ENCODE measurements around the gene EIF5B. TPM values are rescaled to one million over a fixed set of nuclear protein-coding genes. Genes with fewer than 3 reads are reported as not detected.

Gene EIF5B
- total RNA-seq, 3 donors from 2014 or later = 102 to 111 (median 102) TPM

DNA sequence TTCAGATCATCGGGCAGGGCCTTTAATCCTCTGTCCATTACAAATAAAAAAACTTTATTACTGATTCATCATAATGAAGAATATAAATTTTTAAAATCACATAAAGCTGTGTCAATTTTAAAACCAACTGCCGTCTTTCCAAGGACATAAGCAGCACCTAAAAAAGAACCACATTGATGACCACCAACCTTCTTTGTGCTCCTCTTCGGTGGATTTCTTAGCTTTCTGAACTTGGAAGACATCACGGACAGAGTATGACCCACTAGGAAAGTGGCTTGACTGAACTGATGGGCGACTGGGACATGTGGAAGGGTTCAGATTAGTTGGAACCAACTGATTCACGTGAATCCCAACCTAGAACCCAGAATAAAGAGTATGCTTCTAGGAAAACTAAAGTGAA is 68.9 kb downstream of the EIF5B start:
- no peak overlapping the region for H3K4me3 Mint-ChIP-seq
- no peaks in the 10 kb centered on the region for H3K9me3 Mint-ChIP-seq
- DNase-seq = no peak
- H3K27me3 Mint-ChIP-seq (ENCODE audit: low read depth) = no peaks in the 10 kb centered on the region
- H3K4me1 Mint-ChIP-seq (ENCODE audit: low read depth) = peaks cover 6% of the 10 kb centered on the region
- no peak for ATAC-seq
- peaks cover 30% of the 10 kb centered on the region for H3K36me3 Mint-ChIP-seq (ENCODE audit: insufficient read depth)

GRCh38 chr2:99410276-99410675 is 73.1 kb downstream of the EIF5B start:
- H3K27me3 Mint-ChIP-seq (ENCODE audit: low read depth) = no peaks in the 10 kb centered on the region
- DNase-seq = no peak
- peaks cover 20% of the 10 kb centered on the region for H3K36me3 Mint-ChIP-seq (ENCODE audit: insufficient read depth)
- H3K9me3 Mint-ChIP-seq = no peaks in the 10 kb centered on the region
- H3K4me3 Mint-ChIP-seq = no peak overlapping the region
- no peaks in the 10 kb centered on the region for H3K4me1 Mint-ChIP-seq (ENCODE audit: low read depth)
- ATAC-seq = no peak

DNA sequence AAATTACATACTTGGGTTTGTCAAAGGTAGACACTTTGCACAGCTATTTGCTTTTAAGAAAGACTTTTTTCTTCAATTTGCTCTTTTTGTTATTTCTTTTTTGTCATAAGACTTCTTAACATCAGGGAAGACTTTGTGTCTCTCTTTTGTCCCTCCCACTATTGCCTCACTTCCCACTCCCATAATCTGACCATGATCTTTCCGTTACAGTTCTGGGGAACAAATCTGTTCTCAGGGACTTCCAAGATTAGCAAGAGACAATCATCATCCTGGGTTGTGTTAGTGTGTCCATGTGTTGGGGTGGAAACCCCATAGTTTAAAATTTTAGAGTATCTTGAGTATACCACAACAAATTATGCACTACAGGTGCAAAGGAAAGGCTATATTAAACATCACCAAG is 77.4 kb downstream of the EIF5B start:
- Mint-ChIP-seq H3K36me3 (ENCODE audit: insufficient read depth) (peaks cover 36% of the 10 kb centered on the region), H3K4me1 (ENCODE audit: low read depth) (no peaks in the 10 kb centered on the region), H3K4me3 (no peak overlapping the region), H3K9me3 (no peaks in the 10 kb centered on the region), H3K27me3 (ENCODE audit: low read depth) (no peaks in the 10 kb centered on the region)
- DNase-seq (no peak), ATAC-seq (no peak)

DNA sequence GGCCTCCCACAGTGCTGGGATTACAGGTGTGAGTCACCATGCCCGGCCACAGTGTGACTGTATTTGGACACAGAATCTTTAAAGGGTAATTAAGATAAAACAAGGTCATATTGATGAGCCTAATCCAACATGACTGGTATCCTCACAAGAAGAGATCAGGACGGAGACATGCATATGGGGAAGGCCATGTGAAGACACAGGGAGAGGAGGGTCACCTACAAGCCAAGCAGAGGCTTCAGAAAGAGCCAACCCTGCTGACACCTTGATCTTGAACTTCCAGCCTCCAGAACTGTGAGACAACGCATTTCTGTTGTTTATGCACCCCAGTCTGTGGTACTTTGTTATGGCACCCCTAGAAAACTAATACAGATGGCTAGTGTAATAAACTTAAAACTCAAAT is 80.2 kb downstream of the EIF5B start:
- H3K4me3 Mint-ChIP-seq = no peak overlapping the region
- H3K36me3 Mint-ChIP-seq (ENCODE audit: insufficient read depth) = peaks cover 50% of the 10 kb centered on the region
- ATAC-seq = no peak
- no peaks in the 10 kb centered on the region for H3K4me1 Mint-ChIP-seq (ENCODE audit: low read depth)
- no peaks in the 10 kb centered on the region for H3K9me3 Mint-ChIP-seq
- no peaks in the 10 kb centered on the region for H3K27me3 Mint-ChIP-seq (ENCODE audit: low read depth)
- no peak for DNase-seq

DNA sequence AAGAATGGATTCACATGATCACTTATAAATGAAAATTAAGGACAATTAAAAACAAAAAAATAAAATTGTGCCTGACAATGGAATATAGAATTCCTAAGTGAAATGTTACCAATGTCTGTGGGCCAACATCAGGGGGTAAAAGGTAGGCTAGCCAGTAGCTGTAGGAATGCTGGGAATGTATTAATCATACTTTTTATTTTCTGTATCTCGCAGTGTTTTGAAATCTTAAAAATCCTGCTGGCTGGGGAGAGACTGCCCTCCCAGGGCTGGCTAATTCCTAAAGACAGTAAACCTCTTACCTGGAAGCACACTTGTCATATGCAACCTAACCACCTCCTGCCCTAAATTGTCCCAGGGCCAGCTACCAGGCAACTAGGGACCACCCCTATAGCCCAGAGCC is 82.8 kb downstream of the EIF5B start:
- no peaks in the 10 kb centered on the region for H3K4me1 Mint-ChIP-seq (ENCODE audit: low read depth)
- ATAC-seq (no peak), DNase-seq (no peak)
- no peaks in the 10 kb centered on the region for H3K9me3 Mint-ChIP-seq
- no peak overlapping the region for H3K4me3 Mint-ChIP-seq
- no peaks in the 10 kb centered on the region for H3K27me3 Mint-ChIP-seq (ENCODE audit: low read depth)
- H3K36me3 Mint-ChIP-seq (ENCODE audit: insufficient read depth) = peaks cover 47% of the 10 kb centered on the region

DNA sequence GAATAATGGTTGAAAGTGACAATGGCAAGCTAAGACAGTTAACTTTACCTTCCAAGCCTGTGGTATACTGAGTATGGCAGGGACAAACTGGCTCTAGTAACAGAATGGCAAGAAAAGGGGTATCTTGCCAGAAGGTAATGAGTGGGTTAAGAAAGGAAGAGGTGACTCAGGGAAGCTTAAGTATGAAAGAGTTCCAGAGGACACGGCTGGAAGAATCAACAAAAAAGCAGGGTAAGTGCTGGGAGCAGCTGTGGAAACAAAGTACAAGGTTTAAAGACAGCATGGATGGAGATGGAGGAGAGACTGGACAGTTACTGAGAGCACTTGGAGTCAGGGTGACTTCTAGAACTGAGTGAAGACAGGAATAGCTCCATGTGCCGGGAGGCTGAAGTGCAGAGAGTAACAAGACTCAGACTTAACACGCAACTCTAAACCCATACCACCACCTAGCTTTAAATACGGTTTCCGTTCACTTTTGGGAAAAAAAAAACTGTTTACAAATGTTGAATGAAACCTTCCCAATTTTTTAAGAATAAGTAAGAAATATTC is 83.6 kb downstream of the EIF5B start:
- DNase-seq (no peak), ATAC-seq (no peak)
- Mint-ChIP-seq H3K36me3 (ENCODE audit: insufficient read depth) (peaks cover 42% of the 10 kb centered on the region), H3K27me3 (ENCODE audit: low read depth) (no peaks in the 10 kb centered on the region), H3K4me1 (ENCODE audit: low read depth) (no peaks in the 10 kb centered on the region), H3K4me3 (no peak overlapping the region), H3K9me3 (no peaks in the 10 kb centered on the region)

DNA sequence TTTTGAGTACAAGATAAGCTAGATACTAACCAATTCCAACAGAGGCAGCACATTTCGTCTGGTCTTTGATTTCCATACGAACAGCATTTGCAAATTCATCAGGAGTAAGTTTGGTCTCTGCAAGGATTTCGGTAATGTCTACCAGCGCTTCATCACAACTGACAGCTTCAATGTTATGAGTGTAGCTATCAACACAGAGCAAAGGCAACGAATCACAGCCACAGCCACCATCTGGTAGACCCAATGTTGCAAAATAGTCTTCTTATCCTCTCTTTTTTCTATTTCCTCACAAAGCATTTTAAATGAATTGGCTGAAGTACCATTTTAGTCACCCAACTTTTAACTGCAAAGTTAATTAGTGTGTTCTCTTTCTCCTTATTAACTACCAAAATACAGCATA is 84.3 kb downstream of the EIF5B start:
- H3K4me1 Mint-ChIP-seq (ENCODE audit: low read depth) = no peaks in the 10 kb centered on the region
- ATAC-seq (no peak), DNase-seq (no peak)
- no peaks in the 10 kb centered on the region for H3K9me3 Mint-ChIP-seq
- peaks cover 42% of the 10 kb centered on the region for H3K36me3 Mint-ChIP-seq (ENCODE audit: insufficient read depth)
- H3K4me3 Mint-ChIP-seq = no peak overlapping the region
- no peaks in the 10 kb centered on the region for H3K27me3 Mint-ChIP-seq (ENCODE audit: low read depth)

- no peak for ATAC-seq
- no peak overlapping the region for H3K4me3 Mint-ChIP-seq
- DNase-seq = no peak
- no peaks in the 10 kb centered on the region for H3K9me3 Mint-ChIP-seq
- no peaks in the 10 kb centered on the region for H3K27me3 Mint-ChIP-seq (ENCODE audit: low read depth)
- H3K4me1 Mint-ChIP-seq (ENCODE audit: low read depth) = no peaks in the 10 kb centered on the region
- H3K36me3 Mint-ChIP-seq (ENCODE audit: insufficient read depth) = peaks cover 41% of the 10 kb centered on the region
These were observed 85.4 kb downstream of the EIF5B start for GRCh38 chr2:99422599-99422998.

GRCh38 chr2:99424371-99424770 is 87.2 kb downstream of the EIF5B start:
- no peaks in the 10 kb centered on the region for H3K9me3 Mint-ChIP-seq
- DNase-seq = no peak
- H3K4me1 Mint-ChIP-seq (ENCODE audit: low read depth) = no peaks in the 10 kb centered on the region
- H3K27me3 Mint-ChIP-seq (ENCODE audit: low read depth) = no peaks in the 10 kb centered on the region
- H3K36me3 Mint-ChIP-seq (ENCODE audit: insufficient read depth) = peaks cover 34% of the 10 kb centered on the region
- no peak for ATAC-seq
- no peak overlapping the region for H3K4me3 Mint-ChIP-seq

DNA sequence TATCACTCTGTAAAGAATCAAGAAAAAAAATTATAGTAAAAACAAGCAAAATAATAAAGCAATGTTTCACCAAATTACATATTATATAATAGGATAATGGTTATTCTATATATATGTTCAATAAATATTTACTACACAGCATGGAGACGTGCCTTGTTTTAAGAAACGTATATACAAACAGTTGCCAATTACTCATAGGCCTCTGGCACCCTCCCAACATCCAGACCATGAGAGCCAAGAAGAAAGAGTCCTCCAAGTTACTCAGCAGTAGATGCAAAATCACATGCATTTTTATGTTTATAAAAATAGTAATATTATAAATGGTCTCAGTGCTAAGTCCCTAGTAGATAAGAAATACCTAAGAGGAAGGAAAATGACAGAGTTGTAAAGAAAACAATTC is 87.8 kb downstream of the EIF5B start:
- H3K9me3 Mint-ChIP-seq = no peaks in the 10 kb centered on the region
- peaks cover 30% of the 10 kb centered on the region for H3K36me3 Mint-ChIP-seq (ENCODE audit: insufficient read depth)
- H3K4me1 Mint-ChIP-seq (ENCODE audit: low read depth) = no peaks in the 10 kb centered on the region
- DNase-seq = no peak
- H3K27me3 Mint-ChIP-seq (ENCODE audit: low read depth) = no peaks in the 10 kb centered on the region
- H3K4me3 Mint-ChIP-seq = no peak overlapping the region
- no peak for ATAC-seq

DNA sequence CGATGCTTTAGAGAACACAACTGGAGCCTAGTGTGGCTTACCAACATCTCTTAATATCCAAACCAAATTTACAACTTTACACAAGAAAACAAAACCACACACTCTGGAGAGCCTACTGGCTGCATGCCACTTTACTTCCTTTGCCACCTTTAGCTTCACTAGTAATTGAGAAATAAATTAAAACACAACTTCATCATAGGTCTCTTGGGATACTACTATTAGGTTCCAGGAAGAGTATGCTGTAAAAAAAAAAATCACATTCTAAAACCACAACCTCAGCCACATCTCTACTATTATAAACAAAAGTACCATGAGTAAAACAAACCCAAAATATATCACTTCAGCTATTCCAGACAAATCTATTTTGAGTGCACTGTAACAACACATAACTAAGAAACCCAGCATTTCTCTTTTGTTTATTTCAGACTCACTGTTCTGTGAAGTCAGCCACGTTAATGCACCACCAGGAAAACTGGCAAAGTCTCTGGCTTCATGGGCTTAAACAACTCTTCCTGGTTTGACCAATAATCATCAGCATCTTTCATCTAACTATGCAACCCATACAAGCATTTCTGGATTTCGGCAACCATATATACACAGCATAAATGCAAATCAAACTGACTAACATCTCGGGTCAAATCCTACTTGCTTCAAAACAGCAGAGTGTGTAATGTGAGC is 93.6 kb downstream of the EIF5B start:
- no peak for DNase-seq
- ATAC-seq = no peak
- H3K4me3 Mint-ChIP-seq = no peak overlapping the region
- H3K9me3 Mint-ChIP-seq = no peaks in the 10 kb centered on the region
- H3K4me1 Mint-ChIP-seq (ENCODE audit: low read depth) = peaks cover 13% of the 10 kb centered on the region
- H3K36me3 Mint-ChIP-seq (ENCODE audit: insufficient read depth) = peaks cover 12% of the 10 kb centered on the region
- H3K27me3 Mint-ChIP-seq (ENCODE audit: low read depth) = no peaks in the 10 kb centered on the region

- Mint-ChIP-seq H3K4me3 (no peak overlapping the region), H3K4me1 (ENCODE audit: low read depth) (peaks cover 13% of the 10 kb centered on the region), H3K36me3 (ENCODE audit: insufficient read depth) (peaks cover 12% of the 10 kb centered on the region), H3K9me3 (no peaks in the 10 kb centered on the region), H3K27me3 (ENCODE audit: low read depth) (no peaks in the 10 kb centered on the region)
- DNase-seq (no peak), ATAC-seq (no peak)
These were observed 94.5 kb downstream of the EIF5B start for GRCh38 chr2:99431587-99432275.

- ATAC-seq (no peak), DNase-seq (no peak)
- no peaks in the 10 kb centered on the region for H3K9me3 Mint-ChIP-seq
- H3K4me3 Mint-ChIP-seq = no peak overlapping the region
- H3K36me3 Mint-ChIP-seq (ENCODE audit: insufficient read depth) = peaks cover 7% of the 10 kb centered on the region
- H3K27me3 Mint-ChIP-seq (ENCODE audit: low read depth) = no peaks in the 10 kb centered on the region
- H3K4me1 Mint-ChIP-seq (ENCODE audit: low read depth) = peaks cover 13% of the 10 kb centered on the region
These were observed 96.2 kb downstream of the EIF5B start for GRCh38 chr2:99433340-99433739.

DNA sequence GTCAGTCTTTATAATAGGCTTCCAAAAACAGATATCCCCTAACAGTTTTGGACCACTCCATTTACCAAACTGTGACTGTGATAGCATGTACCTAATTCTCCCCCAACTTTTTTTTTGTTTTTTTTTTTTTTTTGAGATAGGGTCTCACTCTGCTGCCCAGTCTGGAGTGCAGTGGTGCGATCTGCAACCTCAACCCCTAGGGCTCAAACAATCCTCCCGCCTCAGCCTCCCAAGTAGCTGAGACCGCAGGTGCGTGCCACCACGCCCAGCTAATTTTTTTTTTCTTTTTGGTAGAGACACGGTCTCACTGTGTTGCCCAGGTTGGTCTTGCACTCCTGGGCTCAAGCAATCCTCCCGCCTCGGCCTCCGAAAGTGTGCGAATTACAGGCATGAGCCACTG is 99.7 kb downstream of the EIF5B start:
- Mint-ChIP-seq H3K9me3 (no peaks in the 10 kb centered on the region), H3K4me3 (no peak overlapping the region), H3K36me3 (ENCODE audit: insufficient read depth) (peaks cover 16% of the 10 kb centered on the region), H3K4me1 (ENCODE audit: low read depth) (peaks cover 5% of the 10 kb centered on the region), H3K27me3 (ENCODE audit: low read depth) (no peaks in the 10 kb centered on the region)
- ATAC-seq (no peak), DNase-seq (no peak)

GRCh38 chr2:99439971-99440505 is 102.8 kb downstream of the EIF5B start:
- H3K27me3 Mint-ChIP-seq (ENCODE audit: low read depth) = no peaks in the 10 kb centered on the region
- no peaks in the 10 kb centered on the region for H3K9me3 Mint-ChIP-seq
- DNase-seq = no peak
- H3K4me1 Mint-ChIP-seq (ENCODE audit: low read depth) = peaks cover 9% of the 10 kb centered on the region
- H3K4me3 Mint-ChIP-seq = no peak overlapping the region
- ATAC-seq = no peak
- peaks cover 15% of the 10 kb centered on the region for H3K36me3 Mint-ChIP-seq (ENCODE audit: insufficient read depth)

Data from activated T-cell treated with anti-CD3 and anti-CD28 coated beads, Interleukin-2, amount 50 U/mL, for 4 hours (primary cell).